Common myeloid progenitor, CD34-positive (primary cell): ENCODE data around the gene FOXA2.

ENCODE experiments used
- CTCF ChIA-PET: fragments of 350-600 bp; sonication (Branson Sonifier 250); formaldehyde crosslinking; loops from one replicate; lab custom pipeline; 2021; ENCODE audit warnings: antibody characterized with exemption; lab: Charles Lee
- POLR2A ChIA-PET: fragments of 350-600 bp; sonication (Branson Sonifier 250); formaldehyde crosslinking; loops from one replicate; lab custom pipeline; 2021; ENCODE audit warnings: antibody characterized with exemption; lab: Charles Lee
- DNase-seq, 3 donors: peaks; one replicate each; pipeline versions ENCODE4 v3.0.0 to v3.0.0-alpha.2; 2013
- H3K27ac ChIP-seq, 2 experiments: 1 replicate in 1 of 2; 2 replicates in 1 of 2; pipeline ENCODE4 v1.7.0; 2013; ENCODE audit warnings: inconsistent platforms in 2 of 2, low read length in 2 of 2, mild to moderate bottlenecking in 2 of 2, low read depth in 1 of 2, moderate library complexity in 1 of 2; ENCODE audit not compliant: severe bottlenecking in 2 of 2, insufficient read depth in 1 of 2, poor library complexity in 1 of 2
- H3K27me3 ChIP-seq, 5 experiments: replicated peaks in 2 of 5; 1 replicate in 3 of 5; 2 replicates in 2 of 5; pipeline versions ENCODE4 v1.6.1 to v1.7.0; 2013; ENCODE audit warnings: low read length in 4 of 5, mild to moderate bottlenecking in 2 of 5, moderate library complexity in 2 of 5, inconsistent platforms in 1 of 5; ENCODE audit not compliant: insufficient read depth in 5 of 5, control insufficient read depth in 4 of 5
- H3K36me3 ChIP-seq, 4 experiments: 1 replicate in 2 of 4; 2 replicates in 2 of 4; pipeline versions ENCODE4 v1.6.1 to v1.7.0; 2013; ENCODE audit warnings: low read length in 3 of 4, control low read depth in 1 of 4, mild to moderate bottlenecking in 1 of 4; ENCODE audit not compliant: control insufficient read depth in 4 of 4, insufficient read depth in 4 of 4
- H3K4me1 ChIP-seq, 4 experiments: 1 replicate in 3 of 4; 2 replicates in 1 of 4; pipeline versions ENCODE4 v1.6.1 to v1.7.1; 2013; ENCODE audit warnings: low read length in 3 of 4, mild to moderate bottlenecking in 3 of 4, control low read depth in 1 of 4, inconsistent platforms in 1 of 4, moderate library complexity in 1 of 4; ENCODE audit not compliant: control insufficient read depth in 4 of 4, insufficient read depth in 4 of 4; ENCODE audit errors: control extremely low read depth in 1 of 4
- H3K4me3 ChIP-seq, 7 experiments: 1 replicate in 4 of 7; 2 replicates in 3 of 7; pipeline versions ENCODE4 v1.5.1 to v1.7.0; 2013; ENCODE audit warnings: mild to moderate bottlenecking in 7 of 7, low read length in 6 of 7, moderate library complexity in 6 of 7, inconsistent platforms in 2 of 7, low read depth in 2 of 7, control low read depth in 1 of 7; ENCODE audit not compliant: insufficient read depth in 4 of 7, control insufficient read depth in 1 of 7; ENCODE audit errors: extremely low read depth in 1 of 7
- H3K9me3 ChIP-seq, 5 experiments: 1 replicate in 4 of 5; 2 replicates in 1 of 5; pipeline versions ENCODE4 v1.6.1 to v1.7.1; 2013; ENCODE audit warnings: low read length in 4 of 5, mild to moderate bottlenecking in 2 of 5, inconsistent platforms in 1 of 5, low read depth in 1 of 5, moderate library complexity in 1 of 5; ENCODE audit not compliant: control insufficient read depth in 4 of 5, insufficient read depth in 2 of 5; ENCODE audit errors: control extremely low read depth in 1 of 5
- WGBS: methylation state at CpG from one replicate; pipeline ENCODE4 v1.1.5; 2013; ENCODE audit not compliant: insufficient coverage; 5-methylcytosine and 5-hydroxymethylcytosine counted together

FOXA2 gene

DNA sequence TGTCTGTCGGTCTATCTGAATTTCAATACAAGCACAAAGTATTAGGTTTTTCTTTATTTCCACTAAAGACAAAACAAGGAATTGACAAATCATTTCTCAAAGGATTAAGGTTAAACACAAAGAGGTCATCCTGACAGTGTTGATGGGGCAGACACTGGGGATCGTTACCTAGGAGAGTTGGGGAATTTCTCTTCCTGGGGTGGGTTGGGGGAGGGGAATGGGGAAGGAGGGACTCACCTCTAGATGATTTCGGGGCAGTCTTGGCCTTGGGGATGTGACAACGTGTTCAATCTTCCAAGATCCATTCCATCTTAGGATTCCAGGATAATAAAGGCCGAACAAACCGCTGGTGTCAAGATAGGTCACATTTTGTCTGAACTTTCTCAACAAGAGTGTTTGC, 35.4 kb upstream of the FOXA2 start:
- ChIA-PET CTCF (interaction anchor here (1.4 kb wide), 1 partner anchor 9 kb away, joined by 6 read pairs; no protein-coding TSS in a partner anchor), POLR2A (no interaction called here)
- Histone ChIP-seq H3K9me3 (no peaks in the 10 kb centered on the region), H3K36me3 (no peaks in the 10 kb centered on the region), H3K27ac (no peak overlapping the region), H3K27me3 (peaks cover 0 to 14% (median 5%) of the 10 kb centered on the region in 5 experiments), H3K4me1 (peaks cover 0 to 7% (median 6%) of the 10 kb centered on the region in 4 experiments), H3K4me3 (no peak overlapping the region)
- WGBS, result 96% methylated on average over 3 of the region's 6 CpGs
- no peak for DNase-seq

DNA sequence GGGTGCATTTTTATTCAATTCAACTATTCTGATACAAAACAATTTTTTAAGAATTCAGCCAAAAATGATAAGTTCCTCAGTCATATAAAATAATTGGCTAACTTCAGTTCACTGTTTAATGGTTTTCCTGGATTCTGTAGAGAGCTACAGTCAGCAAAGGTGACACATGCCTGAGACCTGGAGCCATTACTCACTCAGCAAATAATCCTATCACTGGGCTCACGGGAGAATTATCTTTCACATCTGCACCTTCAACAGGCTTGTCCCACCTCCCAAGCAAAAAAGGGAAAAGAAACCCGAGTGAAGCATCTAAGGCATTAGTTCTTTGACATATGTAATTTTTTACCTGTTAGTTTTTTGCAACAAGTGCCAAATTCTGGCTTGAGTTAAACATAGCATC, 34.9 kb upstream of the FOXA2 start:
- Histone ChIP-seq H3K9me3 (no peaks in the 10 kb centered on the region), H3K27me3 (peaks cover 0 to 17% (median 6%) of the 10 kb centered on the region in 5 experiments), H3K4me3 (no peak overlapping the region), H3K4me1 (peaks cover 0 to 7% (median 6%) of the 10 kb centered on the region in 4 experiments), H3K27ac (no peak overlapping the region), H3K36me3 (no peaks in the 10 kb centered on the region)
- no peak for DNase-seq
- ChIA-PET CTCF (no interaction called here), POLR2A (no interaction called here)
- 75% methylated on average over 2 of the region's 2 CpGs for WGBS

DNA sequence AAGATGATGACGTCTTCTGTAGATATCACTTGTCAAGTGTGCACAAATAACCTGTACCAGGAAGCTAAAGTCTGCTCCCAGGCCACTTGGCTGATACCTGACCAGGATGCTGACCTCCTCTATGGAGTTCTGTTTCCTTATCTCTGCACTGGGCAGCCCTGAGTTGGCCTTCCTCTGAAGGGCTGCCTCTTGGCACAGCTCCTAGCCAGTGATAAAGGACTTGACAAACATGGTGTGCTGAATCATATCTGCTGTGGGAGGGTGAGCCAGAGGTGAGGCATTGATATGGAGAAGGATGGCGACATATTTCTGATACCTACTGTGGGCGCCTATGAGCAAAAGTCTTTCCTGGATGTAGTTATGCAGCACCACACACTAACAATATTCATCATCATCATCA, 32.8 kb upstream of the FOXA2 start:
- 88% methylated on average over 1 of the region's 3 CpGs for WGBS
- no peak for DNase-seq
- Histone ChIP-seq H3K27ac (no peak overlapping the region), H3K4me3 (no peak overlapping the region), H3K36me3 (no peaks in the 10 kb centered on the region), H3K27me3 (peaks cover 0 to 26% (median 10%) of the 10 kb centered on the region in 5 experiments), H3K9me3 (no peaks in the 10 kb centered on the region), H3K4me1 (peaks cover 0 to 7% (median 6%) of the 10 kb centered on the region in 4 experiments)
- ChIA-PET CTCF (no interaction called here), POLR2A (no interaction called here)

DNA sequence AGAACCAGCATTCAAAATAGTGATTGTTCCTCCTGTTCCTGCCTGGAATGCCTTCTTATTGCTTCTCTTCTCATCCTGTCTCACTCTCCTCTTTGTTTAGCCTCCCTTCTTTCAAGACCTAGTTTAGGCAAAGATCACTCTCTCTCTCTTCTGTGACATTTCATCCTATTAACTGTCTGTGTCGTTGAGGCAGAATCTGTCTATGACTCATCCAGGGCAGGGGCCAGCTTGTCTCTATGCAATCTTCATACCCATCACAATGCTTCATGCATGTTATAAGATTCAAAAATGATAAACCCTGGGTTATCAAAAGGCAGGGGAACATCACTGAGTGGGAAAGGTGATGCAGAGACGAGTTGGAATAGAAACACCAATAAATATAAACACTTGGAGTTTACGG, 32.2 kb upstream of the FOXA2 start:
- WGBS, result no CpG with 5 or more reads among the region's 3 CpGs
- Histone ChIP-seq H3K36me3 (no peaks in the 10 kb centered on the region), H3K27me3 (peaks cover 0 to 26% (median 11%) of the 10 kb centered on the region in 5 experiments), H3K27ac (no peak overlapping the region), H3K4me3 (no peak overlapping the region), H3K4me1 (peaks cover 0 to 7% (median 6%) of the 10 kb centered on the region in 4 experiments), H3K9me3 (no peaks in the 10 kb centered on the region)
- DNase-seq, result no peak
- ChIA-PET POLR2A (no interaction called here), CTCF (no interaction called here)

DNA sequence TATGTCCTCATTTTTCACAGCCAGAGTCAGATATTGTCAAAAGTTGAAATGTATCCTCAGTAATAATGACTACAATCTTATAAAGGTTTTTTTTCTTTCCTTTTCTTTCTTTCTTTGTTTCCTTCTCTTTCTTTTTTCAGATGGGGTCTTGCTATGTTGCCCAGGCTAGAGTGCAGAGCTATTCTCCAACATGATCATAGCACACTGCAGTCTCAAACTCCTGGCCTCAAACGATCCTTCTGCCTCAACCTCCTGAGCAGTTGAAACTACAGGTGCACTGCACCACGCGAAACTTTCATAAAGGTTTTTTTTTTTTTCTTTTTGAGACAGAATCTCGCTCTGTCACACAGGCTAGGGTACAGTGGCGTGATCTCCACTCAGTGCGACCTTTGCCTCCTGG, 31.1 kb upstream of the FOXA2 start:
- POLR2A ChIA-PET, result no interaction called here
- Histone ChIP-seq H3K27me3 (peaks cover 0 to 31% (median 13%) of the 10 kb centered on the region in 5 experiments), H3K9me3 (no peaks in the 10 kb centered on the region), H3K27ac (no peak overlapping the region), H3K4me1 (peaks cover 0 to 3% (median under 1%) of the 10 kb centered on the region in 4 experiments), H3K36me3 (no peaks in the 10 kb centered on the region), H3K4me3 (no peak overlapping the region)
- CTCF ChIA-PET, result no interaction called here
- 93% methylated on average over 5 of the region's 6 CpGs for WGBS
- no peak for DNase-seq

DNA sequence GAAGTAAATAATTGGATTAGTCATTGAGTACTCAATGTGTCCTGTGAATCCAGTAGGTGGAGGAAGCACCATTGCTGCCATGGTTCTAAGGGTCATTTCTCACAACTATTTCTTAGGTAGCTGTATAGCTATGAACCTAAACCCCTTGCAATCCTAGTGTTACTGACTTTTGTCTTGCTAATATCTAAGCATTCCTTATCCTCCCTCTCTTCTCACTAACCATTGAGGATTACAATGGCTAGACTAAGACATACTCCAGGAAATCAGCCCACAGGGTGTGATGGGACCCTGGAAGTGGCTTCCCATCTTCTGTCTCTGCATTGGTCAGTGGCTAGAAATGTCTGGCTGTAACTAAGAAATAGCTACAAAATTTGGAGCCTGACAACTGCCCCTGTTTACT, 27.3 kb upstream of the FOXA2 start:
- no peak for DNase-seq
- POLR2A ChIA-PET, result no interaction called here
- H3K4me3 ChIP-seq, result no peak overlapping the region
- no peaks in the 10 kb centered on the region for H3K36me3 ChIP-seq
- CTCF ChIA-PET, result no interaction called here
- no peaks in the 10 kb centered on the region for H3K9me3 ChIP-seq
- no peaks in the 10 kb centered on the region for H3K4me1 ChIP-seq
- H3K27ac ChIP-seq, result no peak overlapping the region
- H3K27me3 ChIP-seq, result peaks cover 3 to 36% (median 12%) of the 10 kb centered on the region in 5 experiments

DNA sequence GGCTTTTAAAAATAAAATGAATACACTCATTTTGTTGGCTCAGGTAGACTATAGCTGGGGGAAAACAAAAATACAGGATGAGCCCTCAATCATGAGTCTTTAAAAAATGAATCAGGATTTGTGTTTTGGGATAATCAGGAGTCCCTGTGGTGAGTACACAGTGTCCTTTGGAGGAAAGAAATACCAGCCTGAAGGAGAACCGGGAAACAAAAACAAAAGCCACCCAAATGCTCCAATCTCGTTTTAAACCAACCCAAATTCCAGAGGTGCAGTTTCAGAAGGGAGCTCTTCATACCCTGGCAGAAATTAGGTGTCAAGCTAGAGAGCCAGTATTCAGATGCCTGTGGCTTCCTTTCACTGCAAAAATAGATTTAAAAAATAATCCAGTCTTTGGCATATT, 23.3 kb upstream of the FOXA2 start:
- Histone ChIP-seq H3K36me3 (no peaks in the 10 kb centered on the region), H3K27me3 (peaks cover 0 to 28% (median 6%) of the 10 kb centered on the region in 5 experiments), H3K9me3 (no peaks in the 10 kb centered on the region), H3K4me3 (no peak overlapping the region), H3K4me1 (no peaks in the 10 kb centered on the region), H3K27ac (no peak overlapping the region)
- ChIA-PET CTCF (no interaction called here), POLR2A (no interaction called here)
- 63% methylated on average over 1 of the region's 2 CpGs for WGBS
- no peak for DNase-seq
